Stomach (tissue), 4 donors: ENCODE results near the gene RBM15.

Experiments used
- CTCF ChIP-seq, 7 experiments: fragments of 450-650 bp in 4 of 7; fragments of 200-600 bp in 3 of 7; sonication (generic) in 3 of 7; IDR thresholded peaks; one replicate each; pipeline ENCODE4 v1.5.1; 2016 to 2019; ENCODE audit warnings: antibody characterized with exemption in 7 of 7, control low read depth in 2 of 7, mild to moderate bottlenecking in 1 of 7
- EP300 ChIP-seq: sonication (generic); formaldehyde crosslinking; IDR thresholded peaks from one replicate; pipeline ENCODE4 v1.6.1; 2017; ENCODE audit warnings: antibody characterized with exemption
- POLR2A ChIP-seq, 4 donors: fragments of 450-650 bp; IDR thresholded peaks; one replicate each; pipeline ENCODE4 v1.6.1; 2016; ENCODE audit warnings: antibody characterized with exemption in 4 of 4, control low read depth in 2 of 4, mild to moderate bottlenecking in 1 of 4, moderate library complexity in 1 of 4

- TF ChIP-seq CTCF (IDR thresholded peaks at IDR 0.05): no peak
- TF ChIP-seq EP300: no peak
- no peak for TF ChIP-seq POLR2A (IDR thresholded peaks at IDR 0.05)
These were observed 11.2 kb downstream of the RBM15 start for GRCh38 chr1:110350360-110350759.
